Hepatocyte (in vitro differentiated cells): Measurements from ENCODE around the gene XCL1. TPM values are rescaled to one million over a fixed set of nuclear protein-coding genes. Genes with fewer than 3 reads are reported as not detected.
"Not testable (repeated sequence)": the region's sequence is repeated elsewhere in the genome, so short reads cannot be mapped to it uniquely, and the experiment has no call there.

Experiments
- DNase-seq: peaks from one replicate; pipeline ENCODE4 v3.0.0-alpha.2; 2016; ENCODE audit warnings: low spot score
- H2AFZ ChIP-seq: fragments of 200-600 bp; sonication (generic); 2 replicates; pipeline ENCODE4 v1.6.0; 2016; ENCODE audit warnings: antibody characterized with exemption, mild to moderate bottlenecking
- H3K27ac ChIP-seq: fragments of 200-600 bp; sonication (generic); 2 replicates; pipeline ENCODE4 v1.5.1; 2016; ENCODE audit warnings: mild to moderate bottlenecking
- H3K27me3 ChIP-seq: fragments of 200-600 bp; sonication (generic); 2 replicates; pipeline ENCODE4 v1.6.1; 2016
- H3K36me3 ChIP-seq: fragments of 200-600 bp; sonication (generic); replicated peaks from 2 replicates; pipeline ENCODE4 v1.5.1; 2016; ENCODE audit warnings: low read depth; ENCODE audit not compliant: insufficient read depth
- H3K4me1 ChIP-seq: fragments of 200-600 bp; sonication (generic); 2 replicates; pipeline ENCODE4 v1.5.1; 2016; ENCODE audit warnings: mild to moderate bottlenecking, moderate library complexity; ENCODE audit not compliant: insufficient read depth
- H3K4me2 ChIP-seq: fragments of 200-600 bp; sonication (generic); 2 replicates; pipeline ENCODE4 v1.6.0; 2016
- H3K4me3 ChIP-seq: fragments of 200-600 bp; sonication (generic); 2 replicates; pipeline ENCODE4 v1.5.1; 2016; ENCODE audit warnings: mild to moderate bottlenecking
- H3K79me2 ChIP-seq: fragments of 200-600 bp; sonication (generic); 2 replicates; pipeline ENCODE4 v1.6.0; 2017; ENCODE audit warnings: mild to moderate bottlenecking
- H3K9me2 ChIP-seq: fragments of 200-600 bp; sonication (generic); replicated peaks from 2 replicates; pipeline ENCODE4 v1.6.0; 2017; ENCODE audit warnings: mild to moderate bottlenecking; ENCODE audit not compliant: insufficient read depth
- H3K9me3 ChIP-seq: fragments of 200-600 bp; sonication (generic); 2 replicates; pipeline ENCODE4 v1.5.1; 2016; ENCODE audit warnings: low read depth, mild to moderate bottlenecking
- H4K20me1 ChIP-seq: fragments of 200-600 bp; sonication (generic); 2 replicates; pipeline ENCODE4 v1.6.0; 2016; ENCODE audit warnings: mild to moderate bottlenecking; ENCODE audit not compliant: insufficient read depth, poor library complexity, severe bottlenecking
- CTCF ChIP-seq: fragments of 200-600 bp; sonication (generic); IDR thresholded peaks from 2 replicates; pipeline ENCODE4 v1.5.1; 2016; ENCODE audit warnings: antibody characterized with exemption, mild to moderate bottlenecking; ENCODE audit not compliant: poor library complexity
- EZH2 ChIP-seq: fragments of 200-600 bp; sonication (generic); IDR thresholded peaks from 2 replicates; pipeline ENCODE4 v1.6.1; 2016; ENCODE audit warnings: antibody characterized with exemption, mild to moderate bottlenecking, borderline replicate concordance
- EZH2phosphoT487 ChIP-seq: fragments of 200-600 bp; sonication (generic); IDR thresholded peaks from one replicate; pipeline ENCODE4 v1.6.1; 2018; ENCODE audit warnings: antibody characterized with exemption, mild to moderate bottlenecking, low read depth, moderate library complexity; ENCODE audit not compliant: unreplicated experiment, severe bottlenecking
- WGBS: methylation state at CpG from one replicate; pipeline ENCODE4 v1.1.6; 2016; ENCODE audit warnings: low lambda C conversion rate; ENCODE audit errors: missing lambda C conversion rate; 5-methylcytosine and 5-hydroxymethylcytosine counted together
- polyA plus RNA-seq: library from polyadenylated mRNA; unstranded; fragments of >200 nt; fragmentation: Nextera tagmentation; extraction: Ambion mirVana; gene quantifications from 2 replicates; pipeline ENCODE4 v1.2.1, GENCODE V29; 2016
- total RNA-seq: library from RNA; depleted of rRNA; stranded (reverse); fragments of >200 nt; gene quantifications from 2 replicates; pipeline ENCODE4 v1.2.3, GENCODE V29; 2014

XCL1 gene
- total and polyA plus RNA-seq, 2 experiments from 2014 or later, result 0.23 to 0.24 TPM

GRCh38 chr1:168543840-168544498 is 32.4 kb upstream of the XCL1 start, which contains the start of gene XCL2:
Gene XCL2, minus strand, starts transcription at chr1:168543997. Its CDS starts 33 bp downstream, at chr1:168543964.
- not testable (repeated sequence) for H3K4me1 ChIP-seq, H3K27ac ChIP-seq, H2AFZ ChIP-seq, H3K4me2 ChIP-seq, H3K9me2 ChIP-seq, H3K36me3 ChIP-seq, H3K79me2 ChIP-seq, H4K20me1 ChIP-seq, H3K27me3 ChIP-seq, H3K4me3 ChIP-seq, DNase-seq, H3K9me3 ChIP-seq
- WGBS, result 98% methylated on average over 4 of the region's 8 CpGs

- peak; percentile 59 for TF ChIP-seq CTCF
- H4K20me1 ChIP-seq, H2AFZ ChIP-seq, H3K27me3 ChIP-seq, H3K36me3 ChIP-seq, H3K4me1 ChIP-seq, H3K79me2 ChIP-seq, H3K4me3 ChIP-seq, H3K27ac ChIP-seq, H3K9me3 ChIP-seq, H3K4me2 ChIP-seq, H3K9me2 ChIP-seq: not testable (repeated sequence)
- peak; percentile 53 for DNase-seq
- 36% methylated on average over 7 of the region's 7 CpGs for WGBS
Measured at GRCh38 chr1:168545678-168546552, 30.5 kb upstream of the XCL1 start.

GRCh38 chr1:168546553-168546895 is 29.9 kb upstream of the XCL1 start:
- not testable (repeated sequence) for H3K27me3 ChIP-seq, H2AFZ ChIP-seq, H4K20me1 ChIP-seq, H3K27ac ChIP-seq, H3K4me2 ChIP-seq, H3K9me2 ChIP-seq, H3K79me2 ChIP-seq, H3K4me1 ChIP-seq, H3K4me3 ChIP-seq, H3K36me3 ChIP-seq, H3K9me3 ChIP-seq, DNase-seq
- WGBS, result 59% methylated on average over 3 of the region's 3 CpGs

- Histone ChIP-seq H3K9me2 (no peaks in the 10 kb centered on the region), H3K27ac (peak overlapping the region; percentile 3), H3K4me1 (peaks cover 6% of the 10 kb centered on the region), H3K27me3 (no peaks in the 10 kb centered on the region), H3K36me3 (no peaks in the 10 kb centered on the region), H3K4me3 (no peak overlapping the region), H4K20me1 (no peaks in the 10 kb centered on the region), H3K4me2 (no peak overlapping the region), H3K79me2 (no peaks in the 10 kb centered on the region), H2AFZ (no peak overlapping the region), H3K9me3 (no peaks in the 10 kb centered on the region)
- DNase-seq, result peak; percentile 19
- 48% methylated on average over 1 of the region's 1 CpG for WGBS
- TF ChIP-seq EZH2phosphoT487, result no peak
- TF ChIP-seq CTCF, result no peak
- TF ChIP-seq EZH2, result no peak
Measured at GRCh38 chr1:168550971-168551370, 25.4 kb upstream of the XCL1 start.
